SK-N-SH (cell line): ENCODE measurements around the gene XIRP2. TPM values are rescaled to one million over a fixed set of nuclear protein-coding genes. Genes with fewer than 3 reads are reported as not detected.

Experiments
- CTCF ChIA-PET: fragments of 300-600, 350-600 bp; formaldehyde crosslinking; extraction: SDS; loops from one replicate; lab custom pipeline; 2021; lab: Yijun Ruan, JAX
- POLR2A ChIA-PET: fragments of 350-600 bp; sonication (Branson Sonifier 250); formaldehyde crosslinking; extraction: SDS; loops from one replicate; lab custom pipeline; 2020; ENCODE audit warnings: antibody characterized with exemption, inconsistent platforms; lab: Yijun Ruan, JAX
- DNase-seq: peaks from one replicate; pipeline ENCODE4 v3.0.0; 2012
- H2AFZ ChIP-seq: fragments of 200-600 bp; sonication (generic); 2 replicates; pipeline ENCODE4 v1.8.1; 2016; ENCODE audit warnings: antibody characterized with exemption, mild to moderate bottlenecking, low read depth
- H3F3A ChIP-seq: fragments of 200-600 bp; sonication (generic); replicated peaks from 2 replicates; pipeline ENCODE3; 2016; ENCODE audit warnings: antibody characterized with exemption, mild to moderate bottlenecking; ENCODE audit not compliant: insufficient read depth
- H3K27ac ChIP-seq, 2 experiments: fragments of 200-500 bp in 1 of 2; fragments of 200-600 bp in 1 of 2; sonication (Bioruptor generic) in 1 of 2; sonication (generic), shearing (Covaris generic) in 1 of 2; 2 replicates each; pipeline versions ENCODE4 v1.5.1 to v1.6.1; 2014 to 2016; ENCODE audit warnings: low read depth in 2 of 2, inconsistent platforms in 1 of 2, low read length in 1 of 2, mild to moderate bottlenecking in 1 of 2, mixed read lengths in 1 of 2
- H3K27me3 ChIP-seq: fragments of 200-600 bp; sonication (generic), shearing (Covaris generic); 2 replicates; pipeline ENCODE4 v1.6.1; 2016; ENCODE audit warnings: mixed run types; ENCODE audit not compliant: insufficient read depth
- H3K36me3 ChIP-seq, 2 experiments: fragments of 200-500 bp in 1 of 2; fragments of 200-600 bp in 1 of 2; sonication (Bioruptor generic) in 1 of 2; sonication (generic) in 1 of 2; replicated peaks in 1 of 2; 2 replicates each; pipeline versions ENCODE3 to v1.5.1; 2014 to 2016; ENCODE audit warnings: low read length in 1 of 2, mild to moderate bottlenecking in 1 of 2; ENCODE audit not compliant: insufficient read depth in 2 of 2, control insufficient read depth in 1 of 2
- H3K4me1 ChIP-seq, 2 experiments: fragments of 200-500 bp in 1 of 2; fragments of 200-600 bp in 1 of 2; sonication (Bioruptor generic) in 1 of 2; sonication (generic), shearing (Covaris generic) in 1 of 2; 2 replicates each; pipeline versions ENCODE4 v1.5.1 to v1.6.1; 2014 to 2016; ENCODE audit warnings: low read depth in 1 of 2, low read length in 1 of 2, mixed run types in 1 of 2; ENCODE audit not compliant: insufficient read depth in 2 of 2, control insufficient read depth in 1 of 2
- H3K4me2 ChIP-seq: fragments of 200-600 bp; sonication (generic), shearing (Covaris generic); 2 replicates; pipeline ENCODE4 v1.6.1; 2017; ENCODE audit warnings: mixed run types
- H3K4me3 ChIP-seq, 2 experiments: fragments of 200-500 bp in 1 of 2; fragments of 200-600 bp in 1 of 2; sonication (Bioruptor generic) in 1 of 2; sonication (generic), shearing (Covaris generic) in 1 of 2; 2 replicates each; pipeline versions ENCODE4 v1.5.1 to v1.8.1; 2014 to 2016; ENCODE audit warnings: low read depth in 2 of 2, inconsistent platforms in 1 of 2, low read length in 1 of 2, mild to moderate bottlenecking in 1 of 2, mixed read lengths in 1 of 2, moderate library complexity in 1 of 2
- H3K79me2 ChIP-seq: fragments of 200-600 bp; sonication (generic); 2 replicates; pipeline ENCODE4 v1.8.1; 2017; ENCODE audit warnings: mild to moderate bottlenecking; ENCODE audit not compliant: insufficient read depth
- H3K9ac ChIP-seq: fragments of 200-600 bp; sonication (generic); 2 replicates; pipeline ENCODE4 v1.6.1; 2017; ENCODE audit warnings: mixed run types
- H3K9me2 ChIP-seq: fragments of 200-600 bp; sonication (generic); 2 replicates; pipeline ENCODE4 v1.6.1; 2017; ENCODE audit warnings: mixed run types
- H3K9me3 ChIP-seq: fragments of 200-600 bp; sonication (generic); 2 replicates; pipeline ENCODE4 v1.6.1; 2017; ENCODE audit warnings: mixed run types, mild to moderate bottlenecking, moderate library complexity
- H4K20me1 ChIP-seq: fragments of 200-600 bp; sonication (generic); 2 replicates; pipeline ENCODE4 v1.6.1; 2017; ENCODE audit warnings: mild to moderate bottlenecking, mixed run types; ENCODE audit not compliant: insufficient read depth
- CHD2 ChIP-seq: fragments of 150-350 bp; IDR thresholded peaks from 2 replicates; pipeline ENCODE4 v1.6.1; 2018; ENCODE audit warnings: low read length; ENCODE audit not compliant: partially characterized antibody
- CTCF ChIP-seq: fragments of 200-600 bp; sonication (generic); IDR thresholded peaks from 2 replicates; pipeline ENCODE4 v1.6.1; 2017; ENCODE audit warnings: antibody characterized with exemption, mild to moderate bottlenecking, moderate library complexity
- EP300 ChIP-seq, 2 experiments: IDR thresholded peaks; 2 replicates each; pipeline versions ENCODE4 v1.4.0 to v1.6.1; 2012; ENCODE audit warnings: borderline replicate concordance in 1 of 2, low read depth in 1 of 2, low read length in 1 of 2
- FOSL2 ChIP-seq: IDR thresholded peaks from 2 replicates; pipeline ENCODE4 v1.4.0; 2012; ENCODE audit warnings: low read depth, mild to moderate bottlenecking, moderate library complexity, borderline replicate concordance
- FOXM1 ChIP-seq: IDR thresholded peaks from 2 replicates; pipeline ENCODE4 v1.4.0; 2012; ENCODE audit warnings: low read depth, mild to moderate bottlenecking
- GABPA ChIP-seq: IDR thresholded peaks from 2 replicates; pipeline ENCODE4 v1.4.0; 2012; ENCODE audit warnings: low read depth, mild to moderate bottlenecking
- MAX ChIP-seq: IDR thresholded peaks from 2 replicates; pipeline ENCODE4 v1.4.0; 2012; ENCODE audit warnings: low read depth
- NFIC ChIP-seq: IDR thresholded peaks from 2 replicates; pipeline ENCODE4 v1.4.0; 2012; ENCODE audit warnings: borderline replicate concordance
- PBX3 ChIP-seq: IDR thresholded peaks from 2 replicates; pipeline ENCODE4; 2012
- POLR2AphosphoS5 ChIP-seq: IDR thresholded peaks from 2 replicates; pipeline ENCODE4 v1.6.1; 2012; ENCODE audit warnings: low read depth, low read length
- REST ChIP-seq: IDR thresholded peaks from 2 replicates; pipeline ENCODE4 v1.6.1; 2012; ENCODE audit warnings: mild to moderate bottlenecking, low read depth, low read length, moderate library complexity
- SMC3 ChIP-seq: IDR thresholded peaks from 2 replicates; pipeline ENCODE4 v1.6.1; 2012; ENCODE audit warnings: low read depth, low read length, improper control_type of control experiment
- TAF1 ChIP-seq: IDR thresholded peaks from 2 replicates; pipeline ENCODE4 v1.6.1; 2012; ENCODE audit warnings: low read depth, mild to moderate bottlenecking, low read length, moderate library complexity, borderline replicate concordance
- TCF12 ChIP-seq: IDR thresholded peaks from 2 replicates; pipeline ENCODE4 v1.4.0; 2012
- TEAD4 ChIP-seq: IDR thresholded peaks from 2 replicates; pipeline ENCODE4 v1.4.0; 2012; ENCODE audit warnings: mild to moderate bottlenecking, borderline replicate concordance; ENCODE audit not compliant: insufficient read depth
- USF1 ChIP-seq: IDR thresholded peaks from 2 replicates; pipeline ENCODE4 v1.4.0; 2012; ENCODE audit warnings: low read depth, borderline replicate concordance
- USF2 ChIP-seq: fragments of 150-350 bp; IDR thresholded peaks from 2 replicates; pipeline ENCODE4 v1.6.1; 2017; ENCODE audit warnings: antibody characterized with exemption, low read length, low read depth, borderline replicate concordance
- YY1 ChIP-seq: IDR thresholded peaks from 2 replicates; pipeline ENCODE4 v1.4.0; 2012; ENCODE audit warnings: low read depth, mild to moderate bottlenecking
- WGBS: methylation state at CpG from one replicate; pipeline ENCODE4 v1.1.6; 2017; ENCODE audit warnings: low lambda C conversion rate; 5-methylcytosine and 5-hydroxymethylcytosine counted together
- polyA plus RNA-seq, 3 experiments: library from polyadenylated mRNA; depleted of rRNA; stranded (reverse); fragments of >200 nt; gene quantifications; 2 replicates each; pipeline ENCODE4 v1.2.3, GENCODE V29; 2012

Gene XIRP2
- polyA plus RNA-seq, 1 of the 3 experiments (the other 2 are of a cell fraction): 0.02 TPM

- POLR2A ChIA-PET: no interaction called here
- TF ChIP-seq FOXM1: no peak
- TF ChIP-seq POLR2AphosphoS5: no peak
- TF ChIP-seq, all 33 proteins: peak for 0
- no peaks in the 10 kb centered on the region for H3K36me3 ChIP-seq
- WGBS: 23% methylated on average over 1 of the region's 1 CpG
- H3F3A ChIP-seq: no peaks in the 10 kb centered on the region
- H3K27ac ChIP-seq: peak overlapping the region in 1 of 2 experiments; percentile 6; a peak in 1 of 4 replicates
- no peaks in the 10 kb centered on the region for H3K9me3 ChIP-seq
- H3K4me3 ChIP-seq: no peak overlapping the region
- no peak for DNase-seq
- CTCF ChIA-PET: interaction anchor here (0.7 to 1.1 kb wide), 2 partner anchors 13 to 252 kb away, joined by 3 to 4 read pairs; no protein-coding TSS in a partner anchor
- no peaks in the 10 kb centered on the region for H4K20me1 ChIP-seq
- no peaks in the 10 kb centered on the region for H3K27me3 ChIP-seq
- H2AFZ ChIP-seq: no peak overlapping the region
- no peaks in the 10 kb centered on the region for H3K9me2 ChIP-seq
- no peaks in the 10 kb centered on the region for H3K79me2 ChIP-seq
- H3K9ac ChIP-seq: no peak overlapping the region
- no peak overlapping the region for H3K4me2 ChIP-seq
- H3K4me1 ChIP-seq: no peaks in the 10 kb centered on the region; a peak in 2 of 4 replicates
Measured at GRCh38 chr2:166959556-166959955, 71.3 kb downstream of the XIRP2 start.

GRCh38 chr2:166960702-166961270 lies 72.5 kb downstream of the XIRP2 start:
- Histone ChIP-seq H3K27me3 (no peaks in the 10 kb centered on the region), H3K27ac (no peak overlapping the region), H3K9me3 (no peaks in the 10 kb centered on the region), H3K9ac (no peak overlapping the region), H3K36me3 (no peaks in the 10 kb centered on the region), H3K4me3 (no peak overlapping the region), H3K4me2 (no peak overlapping the region), H3K4me1 (no peaks in the 10 kb centered on the region; a peak in 2 of 4 replicates)
- TF ChIP-seq POLR2AphosphoS5 (no peak), EP300 (IDR thresholded peaks at IDR 0.05; ENCODE audit: borderline replicate concordance in 1 of 2, low read depth in 1 of 2, low read length in 1 of 2) (no peak), REST (no peak), TCF12 (no peak), GABPA (no peak), NFIC (no peak), YY1 (no peak), TAF1 (no peak), FOSL2 (no peak), CTCF (no peak), PBX3 (no peak), CHD2 (no peak), USF2 (no peak), SMC3 (no peak), USF1 (no peak), MAX (no peak), TEAD4 (no peak)
- TF ChIP-seq, all 33 proteins: peak for 0
- CTCF ChIA-PET: no interaction called here
- WGBS: 51% methylated on average over 2 of the region's 2 CpGs
- H3K79me2 ChIP-seq: no peaks in the 10 kb centered on the region
- H3K9me2 ChIP-seq: no peaks in the 10 kb centered on the region
- POLR2A ChIA-PET: no interaction called here
- no peak overlapping the region for H2AFZ ChIP-seq
- no peaks in the 10 kb centered on the region for H4K20me1 ChIP-seq
- H3F3A ChIP-seq: no peaks in the 10 kb centered on the region
- DNase-seq: no peak
